Keratinocyte (primary cell): ENCODE data around the gene MTX3.

Experiments
- EZH2 ChIP-seq: IDR thresholded peaks from one replicate; pipeline ENCODE4 v1.6.1; 2012; ENCODE audit warnings: inconsistent platforms, mild to moderate bottlenecking, low read length, moderate library complexity
- TF ChIP-seq, protein P1 (sequence below), 3 experiments: IDR thresholded peaks in 1 of 3; conservative IDR thresholded peaks in 1 of 3; optimal IDR thresholded peaks in 1 of 3; 2 replicates in 2 of 3; 3 replicates in 1 of 3; pipeline versions ENCODE3 to v1.5.1; 2011; ENCODE audit warnings: low read length in 3 of 3, mild to moderate bottlenecking in 3 of 3, moderate library complexity in 2 of 3, control low read depth in 1 of 3, inconsistent platforms in 1 of 3; ENCODE audit not compliant: insufficient read depth in 2 of 3; ENCODE audit errors: extremely low read depth in 1 of 3

DNA sequence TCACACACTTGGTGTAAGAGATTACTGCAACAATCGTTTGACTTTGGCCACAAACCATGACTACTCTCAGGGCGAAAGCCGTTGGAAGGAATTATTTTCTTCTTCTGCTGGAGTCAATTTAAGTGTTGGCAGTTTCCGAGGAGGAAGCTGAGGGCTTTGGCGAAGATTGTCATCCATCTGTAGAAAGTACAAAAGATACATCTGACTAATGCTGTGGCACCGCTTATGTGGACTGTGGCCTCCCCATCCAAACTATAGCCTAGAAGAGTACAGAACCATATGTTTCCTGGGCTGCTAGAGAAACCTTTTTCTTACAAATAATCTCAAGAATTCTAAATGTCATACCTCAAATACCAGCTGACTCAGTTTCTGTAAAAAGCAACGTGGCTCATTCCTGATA is 7.4 kb downstream of the MTX3 start:
- TF ChIP-seq, protein P1, sequence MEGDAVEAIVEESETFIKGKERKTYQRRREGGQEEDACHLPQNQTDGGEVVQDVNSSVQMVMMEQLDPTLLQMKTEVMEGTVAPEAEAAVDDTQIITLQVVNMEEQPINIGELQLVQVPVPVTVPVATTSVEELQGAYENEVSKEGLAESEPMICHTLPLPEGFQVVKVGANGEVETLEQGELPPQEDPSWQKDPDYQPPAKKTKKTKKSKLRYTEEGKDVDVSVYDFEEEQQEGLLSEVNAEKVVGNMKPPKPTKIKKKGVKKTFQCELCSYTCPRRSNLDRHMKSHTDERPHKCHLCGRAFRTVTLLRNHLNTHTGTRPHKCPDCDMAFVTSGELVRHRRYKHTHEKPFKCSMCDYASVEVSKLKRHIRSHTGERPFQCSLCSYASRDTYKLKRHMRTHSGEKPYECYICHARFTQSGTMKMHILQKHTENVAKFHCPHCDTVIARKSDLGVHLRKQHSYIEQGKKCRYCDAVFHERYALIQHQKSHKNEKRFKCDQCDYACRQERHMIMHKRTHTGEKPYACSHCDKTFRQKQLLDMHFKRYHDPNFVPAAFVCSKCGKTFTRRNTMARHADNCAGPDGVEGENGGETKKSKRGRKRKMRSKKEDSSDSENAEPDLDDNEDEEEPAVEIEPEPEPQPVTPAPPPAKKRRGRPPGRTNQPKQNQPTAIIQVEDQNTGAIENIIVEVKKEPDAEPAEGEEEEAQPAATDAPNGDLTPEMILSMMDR (optimal IDR thresholded peaks at IDR 0.05 in 1 of 3, IDR thresholded peaks at IDR 0.05 in 1 of 3, conservative IDR thresholded peaks at IDR 0.05 in 1 of 3; ENCODE audit: extremely low read depth in 1 of 3, insufficient read depth in 2 of 3, low read length in 3 of 3) = no peak
- TF ChIP-seq EZH2 = no peak
